Stomach (tissue), 9 donors: ENCODE results near the gene EML6. TPM values are rescaled to one million over a fixed set of nuclear protein-coding genes. Genes with fewer than 3 reads are reported as not detected.

Experiments used
- DNase-seq, 2 donors: peaks; one replicate each; pipeline versions ENCODE4 v3.0.0 to v3.0.0-alpha.2; 2013 to 2019
- H3K27ac ChIP-seq, 5 donors: fragments of 200-600 bp in 4 of 5; sonication (generic) in 4 of 5; one replicate each; pipeline ENCODE4 v1.5.1; 2013 to 2019; ENCODE audit warnings: mild to moderate bottlenecking in 1 of 5, moderate library complexity in 1 of 5
- H3K27me3 ChIP-seq, 3 donors: fragments of 200-600 bp; sonication (generic); one replicate each; pipeline ENCODE4 v1.5.1; 2017 to 2019; ENCODE audit warnings: mixed run types in 1 of 3
- H3K36me3 ChIP-seq, 4 donors: fragments of 200-600 bp; sonication (generic); 1 replicate in 3 of 4; 2 replicates in 1 of 4; pipeline ENCODE4 v1.5.1; 2016 to 2019
- H3K4me1 ChIP-seq, 4 donors: fragments of 200-600 bp; sonication (generic); one replicate each; pipeline ENCODE4 v1.5.1; 2016 to 2019
- H3K4me3 ChIP-seq, 4 donors: fragments of 200-600 bp; sonication (generic) in 3 of 4; one replicate each; pipeline ENCODE4 v1.5.1; 2016 to 2019; ENCODE audit warnings: mild to moderate bottlenecking in 1 of 4
- H3K9me3 ChIP-seq, 4 donors: fragments of 200-600 bp; sonication (generic); one replicate each; pipeline ENCODE4 v1.5.1; 2016 to 2019
- EP300 ChIP-seq: sonication (generic); formaldehyde crosslinking; IDR thresholded peaks from one replicate; pipeline ENCODE4 v1.6.1; 2017; ENCODE audit warnings: antibody characterized with exemption
- POLR2A ChIP-seq, 4 donors: fragments of 450-650 bp; IDR thresholded peaks; one replicate each; pipeline ENCODE4 v1.6.1; 2016; ENCODE audit warnings: antibody characterized with exemption in 4 of 4, control low read depth in 2 of 4, mild to moderate bottlenecking in 1 of 4, moderate library complexity in 1 of 4
- POLR2AphosphoS5 ChIP-seq, 3 donors: sonication (generic); formaldehyde crosslinking; IDR thresholded peaks; one replicate each; pipeline ENCODE4 v1.6.1; 2016; ENCODE audit warnings: antibody characterized with exemption in 3 of 3
- WGBS, 5 donors: extraction: QIAGEN DNeasy Blood & Tissue Kit in 3 of 5; methylation state at CpG; one replicate each; pipeline versions ENCODE4 v1.1.5 to v1.1.7; 2013 to 2018; 5-methylcytosine and 5-hydroxymethylcytosine counted together
- intact Hi-C: fragments of 100-400 bp; cut with DNase I; formaldehyde crosslinking; loops from one replicate; pipeline ENCODE4 v1.15.1; 2023; ENCODE audit warnings: low total_unique reads
- polyA plus RNA-seq, 3 donors: library from polyadenylated mRNA; stranded (reverse); fragments of 200-250 nt; gene quantifications; one replicate each; pipeline ENCODE4 v1.2.3, GENCODE V29; 2013
- total RNA-seq, 5 donors: library from RNA; depleted of rRNA; stranded (reverse); fragments of >200 nt; gene quantifications; one replicate each; pipeline versions ENCODE4 v1.1.0 to v1.2.3, GENCODE V29; 2014 to 2016
- TF ChIP-seq, protein P1 (sequence below), 7 experiments: fragments of 450-650 bp in 4 of 7; fragments of 200-600 bp in 3 of 7; sonication (generic) in 3 of 7; IDR thresholded peaks; one replicate each; pipeline ENCODE4 v1.5.1; 2016 to 2019; ENCODE audit warnings: antibody characterized with exemption in 7 of 7, control low read depth in 2 of 7, mild to moderate bottlenecking in 1 of 7
- donor health status: healthy with polysubstance abuse.
- donor health status: Bipolar disorder and iron deficiency.
- donor health status: healthy.

EML6 gene
- total and polyA plus RNA-seq, 8 donors, result 0.45 to 10.1 (median 1.8) TPM; not detected in 1

DNA sequence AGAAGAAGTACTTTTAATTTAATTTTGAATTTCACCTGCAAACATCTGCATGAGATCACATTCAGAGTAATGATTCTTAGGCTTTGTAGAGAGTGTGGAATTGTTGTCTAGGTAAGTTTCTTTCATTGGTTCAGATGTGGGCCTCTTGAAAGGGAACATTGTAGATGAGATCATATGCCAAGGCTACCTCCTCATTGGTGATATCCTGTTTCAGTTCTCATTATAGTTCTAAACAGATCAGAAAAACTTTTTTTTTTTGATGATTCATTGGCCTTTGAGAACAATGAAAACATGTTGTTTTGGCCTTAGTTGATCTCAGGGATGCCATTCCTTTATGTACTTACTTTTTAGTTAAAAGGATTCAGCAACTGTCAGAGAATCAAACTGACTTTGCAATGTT lies 44.5 kb downstream of the EML6 start:
- no peaks in the 10 kb centered on the region for H3K36me3 ChIP-seq
- H3K27me3 ChIP-seq, result no peaks in the 10 kb centered on the region
- intact Hi-C loops, result no loop called here
- no peak overlapping the region for H3K4me3 ChIP-seq
- no peak overlapping the region for H3K27ac ChIP-seq
- TF ChIP-seq POLR2AphosphoS5 (IDR thresholded peaks at IDR 0.05), result no peak
- TF ChIP-seq EP300, result no peak
- TF ChIP-seq POLR2A (IDR thresholded peaks at IDR 0.05), result no peak
- TF ChIP-seq, protein P1, sequence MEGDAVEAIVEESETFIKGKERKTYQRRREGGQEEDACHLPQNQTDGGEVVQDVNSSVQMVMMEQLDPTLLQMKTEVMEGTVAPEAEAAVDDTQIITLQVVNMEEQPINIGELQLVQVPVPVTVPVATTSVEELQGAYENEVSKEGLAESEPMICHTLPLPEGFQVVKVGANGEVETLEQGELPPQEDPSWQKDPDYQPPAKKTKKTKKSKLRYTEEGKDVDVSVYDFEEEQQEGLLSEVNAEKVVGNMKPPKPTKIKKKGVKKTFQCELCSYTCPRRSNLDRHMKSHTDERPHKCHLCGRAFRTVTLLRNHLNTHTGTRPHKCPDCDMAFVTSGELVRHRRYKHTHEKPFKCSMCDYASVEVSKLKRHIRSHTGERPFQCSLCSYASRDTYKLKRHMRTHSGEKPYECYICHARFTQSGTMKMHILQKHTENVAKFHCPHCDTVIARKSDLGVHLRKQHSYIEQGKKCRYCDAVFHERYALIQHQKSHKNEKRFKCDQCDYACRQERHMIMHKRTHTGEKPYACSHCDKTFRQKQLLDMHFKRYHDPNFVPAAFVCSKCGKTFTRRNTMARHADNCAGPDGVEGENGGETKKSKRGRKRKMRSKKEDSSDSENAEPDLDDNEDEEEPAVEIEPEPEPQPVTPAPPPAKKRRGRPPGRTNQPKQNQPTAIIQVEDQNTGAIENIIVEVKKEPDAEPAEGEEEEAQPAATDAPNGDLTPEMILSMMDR (IDR thresholded peaks at IDR 0.05), result no peak
- no peak for DNase-seq
- no peaks in the 10 kb centered on the region for H3K9me3 ChIP-seq
- H3K4me1 ChIP-seq, result no peaks in the 10 kb centered on the region

DNA sequence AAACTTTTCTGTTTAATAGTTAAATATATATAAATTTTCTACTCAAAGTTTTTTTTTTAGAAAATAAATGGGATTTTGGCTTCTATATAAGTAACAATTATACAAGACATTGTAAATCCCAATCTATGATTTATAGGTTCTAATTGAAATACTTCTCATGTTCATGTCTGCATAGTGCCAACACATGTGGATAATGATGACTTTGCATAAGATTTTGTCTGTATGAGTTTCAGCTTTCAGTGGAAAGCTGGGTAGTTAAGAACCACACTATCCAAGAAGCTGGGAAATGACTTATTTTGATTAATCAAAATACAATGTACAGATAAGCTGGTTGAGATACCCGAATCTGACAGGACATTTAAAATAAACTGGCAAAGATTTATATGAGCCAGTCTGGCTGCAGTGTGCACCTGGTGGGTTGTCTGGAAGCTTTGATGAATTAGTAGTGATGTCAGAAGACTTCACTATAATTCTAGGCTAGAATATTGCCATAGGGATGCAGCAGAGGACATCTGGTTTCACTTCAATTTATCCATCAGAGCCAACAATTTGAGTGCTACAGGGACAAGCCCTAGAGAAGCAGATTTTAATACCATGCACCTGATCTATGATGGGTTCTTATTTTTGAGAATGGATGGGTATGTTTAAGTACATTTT lies 45.4 kb downstream of the EML6 start:
- H3K27me3 ChIP-seq, result no peaks in the 10 kb centered on the region
- intact Hi-C loops, result no loop called here
- no peaks in the 10 kb centered on the region for H3K4me1 ChIP-seq
- H3K9me3 ChIP-seq, result no peaks in the 10 kb centered on the region
- no peak overlapping the region for H3K27ac ChIP-seq
- WGBS, 5 donors, result 35 to 46% (median 40%) methylated on average over 1 of the region's 1 CpG
- no peak for DNase-seq
- no peak for TF ChIP-seq POLR2AphosphoS5 (IDR thresholded peaks at IDR 0.05)
- no peak for TF ChIP-seq POLR2A (IDR thresholded peaks at IDR 0.05)
- no peak for TF ChIP-seq EP300
- TF ChIP-seq, protein P1 (IDR thresholded peaks at IDR 0.05), result no peak
- no peaks in the 10 kb centered on the region for H3K36me3 ChIP-seq
- H3K4me3 ChIP-seq, result no peak overlapping the region

DNA sequence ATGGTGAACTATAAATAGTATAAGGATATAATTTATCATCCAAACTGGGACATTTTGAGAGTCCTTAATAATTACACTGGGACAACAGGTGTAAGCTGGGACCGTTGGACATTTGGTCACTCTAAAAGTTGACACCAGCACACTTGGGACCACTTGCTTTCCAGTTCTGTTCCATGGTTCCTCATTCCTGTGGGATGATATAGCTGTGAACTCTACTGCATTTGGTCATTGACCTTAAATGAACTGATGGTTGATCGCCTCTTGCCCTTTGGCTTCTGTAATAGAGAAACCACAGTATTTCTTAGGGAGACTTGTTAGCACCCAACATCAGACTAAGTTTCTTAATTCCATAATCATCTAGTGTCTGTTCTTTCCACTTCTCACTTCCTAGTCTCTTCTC lies 46.7 kb downstream of the EML6 start:
- TF ChIP-seq POLR2A (IDR thresholded peaks at IDR 0.05) (no peak), POLR2AphosphoS5 (IDR thresholded peaks at IDR 0.05) (no peak), EP300 (no peak)
- TF ChIP-seq, protein P1 (IDR thresholded peaks at IDR 0.05), result no peak
- WGBS, 5 donors, result 73 to 96% (median 83%) methylated on average over 2 of the region's 2 CpGs
- Histone ChIP-seq H3K4me3 (no peak overlapping the region), H3K27me3 (no peaks in the 10 kb centered on the region), H3K36me3 (no peaks in the 10 kb centered on the region), H3K4me1 (no peaks in the 10 kb centered on the region), H3K9me3 (peaks cover 1 to 4% (median 3%) of the 10 kb centered on the region in 4 donors), H3K27ac (no peak overlapping the region)
- intact Hi-C loops, result no loop called here
- no peak for DNase-seq

DNA sequence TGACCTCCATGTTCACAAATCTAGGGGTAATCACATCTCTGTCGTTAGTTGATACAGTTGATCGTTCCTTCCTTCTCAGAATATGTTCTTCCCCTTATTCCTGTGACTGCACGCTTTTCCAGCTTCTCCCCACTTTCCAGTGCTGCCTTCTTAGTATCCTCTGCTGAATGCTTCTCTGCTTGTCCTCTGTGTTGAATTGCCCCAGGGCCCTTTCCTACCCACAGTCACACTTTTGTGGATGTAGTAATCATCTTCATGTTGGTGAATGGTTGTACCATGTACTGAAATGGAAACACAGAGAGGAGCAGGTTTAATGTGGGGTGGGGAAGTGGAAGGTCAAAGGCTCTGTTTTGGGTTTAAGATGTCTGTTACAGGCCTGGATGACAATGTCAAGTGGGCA lies 47.2 kb downstream of the EML6 start:
- intact Hi-C loops, result no loop called here
- TF ChIP-seq POLR2AphosphoS5 (IDR thresholded peaks at IDR 0.05), result no peak
- TF ChIP-seq, protein P1 (IDR thresholded peaks at IDR 0.05), result no peak
- no peak for TF ChIP-seq POLR2A (IDR thresholded peaks at IDR 0.05)
- TF ChIP-seq EP300, result no peak
- no peak overlapping the region for H3K4me3 ChIP-seq
- DNase-seq, result no peak
- H3K9me3 ChIP-seq, result peaks cover 5 to 8% (median 8%) of the 10 kb centered on the region in 4 donors
- no peak overlapping the region for H3K27ac ChIP-seq
- 79 to 97% (median 92%) methylated on average over 3 of the region's 3 CpGs for WGBS, 5 donors
- H3K36me3 ChIP-seq, result no peaks in the 10 kb centered on the region
- H3K27me3 ChIP-seq, result no peaks in the 10 kb centered on the region
- H3K4me1 ChIP-seq, result no peaks in the 10 kb centered on the region
